ENCODE results near the gene PDE3A.

Gene PDE3A

GRCh38 chr12:20646239-20646827 is 278.0 kb downstream of the PDE3A start:
- H3K4me3 ChIP-seq (replicated peaks in 1 of 2; ENCODE audit: low read depth in 2 of 2, low read length in 2 of 2): no peak overlapping the region
- peak; percentile 71 to 75 for DNase-seq (ENCODE audit: low read depth in 2 of 2)
- TF ChIP-seq CTCF (IDR thresholded peaks at IDR 0.05; ENCODE audit: low read depth, low read length): peak; percentile 63

DNA sequence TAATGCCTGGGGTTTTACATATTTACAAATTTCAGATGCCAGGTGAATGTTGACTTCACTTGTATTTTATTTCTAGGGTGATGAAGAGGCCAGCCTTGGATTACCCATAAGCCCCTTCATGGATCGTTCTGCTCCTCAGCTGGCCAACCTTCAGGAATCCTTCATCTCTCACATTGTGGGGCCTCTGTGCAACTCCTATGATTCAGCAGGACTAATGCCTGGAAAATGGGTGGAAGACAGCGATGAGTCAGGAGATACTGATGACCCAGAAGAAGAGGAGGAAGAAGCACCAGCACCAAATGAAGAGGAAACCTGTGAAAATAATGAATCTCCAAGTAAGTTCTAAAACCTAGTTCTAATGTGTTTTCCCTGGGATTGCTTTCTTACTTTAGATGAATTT is 285.5 kb downstream of the PDE3A start:
- peak in 1 of 2 donors; percentile 33 for DNase-seq (ENCODE audit: low read depth in 2 of 2)
- TF ChIP-seq CTCF (IDR thresholded peaks at IDR 0.05; ENCODE audit: low read depth, low read length): no peak

GRCh38 chr12:20656600-20656999 is 288.3 kb downstream of the PDE3A start:
- TF ChIP-seq CTCF (IDR thresholded peaks at IDR 0.05; ENCODE audit: low read depth, low read length): no peak
- no peak for DNase-seq (ENCODE audit: low read depth in 2 of 2)

More for the DNA sequence above, 285.5 kb downstream of the PDE3A start:
- H3K4me3 ChIP-seq (replicated peaks in 1 of 2; ENCODE audit: low read depth in 2 of 2, low read length in 2 of 2): no peak overlapping the region

GRCh38 chr12:20657496-20657895 is 289.2 kb downstream of the PDE3A start:
- DNase-seq (ENCODE audit: low read depth in 2 of 2): no peak
- H3K4me3 ChIP-seq (replicated peaks in 1 of 2; ENCODE audit: low read depth in 2 of 2, low read length in 2 of 2): no peak overlapping the region
- no peak for TF ChIP-seq CTCF (IDR thresholded peaks at IDR 0.05; ENCODE audit: low read depth, low read length)

More at GRCh38 chr12:20656600-20656999, 288.3 kb downstream of the PDE3A start:
- H3K4me3 ChIP-seq (replicated peaks in 1 of 2; ENCODE audit: low read depth in 2 of 2, low read length in 2 of 2): no peak overlapping the region

- TF ChIP-seq CTCF (IDR thresholded peaks at IDR 0.05; ENCODE audit: low read depth, low read length): no peak
- H3K4me3 ChIP-seq (replicated peaks in 1 of 2; ENCODE audit: low read depth in 2 of 2, low read length in 2 of 2): no peak overlapping the region
- DNase-seq (ENCODE audit: low read depth in 2 of 2): no peak
Observed at GRCh38 chr12:20681334-20681733, 313.0 kb downstream of the PDE3A start.

- TF ChIP-seq CTCF (IDR thresholded peaks at IDR 0.05; ENCODE audit: low read depth, low read length): no peak
- no peak within 1 kb of the TSS for H3K4me3 ChIP-seq (replicated peaks in 1 of 2; ENCODE audit: low read depth in 2 of 2, low read length in 2 of 2)
- DNase-seq (ENCODE audit: low read depth in 2 of 2): no peak
Observed at GRCh38 chr12:20695232-20695631, 326.9 kb downstream of the PDE3A start, which contains the start of gene SLCO1C1. TSS of gene SLCO1C1 (plus strand) at chr12:20695332. CDS start at chr12:20699577, 4,245 bp downstream.

Measured in cardiac fibroblast (primary cell).